Osteoblast (primary cell): ENCODE data around the gene SLC25A28. TPM values are rescaled to one million over a fixed set of nuclear protein-coding genes. Genes with fewer than 3 reads are reported as not detected.

ENCODE experiments used
- DNase-seq: peaks from one replicate; pipeline ENCODE4 v3.0.0; 2011; ENCODE audit warnings: low spot score, mixed read lengths; ENCODE audit not compliant: insufficient read length; ENCODE audit errors: missing footprints
- H2AFZ ChIP-seq: 2 replicates; pipeline ENCODE4 v1.6.0; 2011; ENCODE audit warnings: mild to moderate bottlenecking, low read length
- H3K27ac ChIP-seq: 2 replicates; pipeline ENCODE4 v1.5.1; 2011; ENCODE audit warnings: mild to moderate bottlenecking, low read depth, low read length, moderate library complexity
- H3K27me3 ChIP-seq: 2 replicates; pipeline ENCODE4 v1.6.0; 2012; ENCODE audit warnings: mild to moderate bottlenecking, control low read depth, inconsistent platforms, low read length, moderate library complexity; ENCODE audit not compliant: insufficient read depth
- H3K36me3 ChIP-seq: 2 replicates; pipeline ENCODE4 v1.5.1; 2011; ENCODE audit warnings: mild to moderate bottlenecking, low read length, control low read depth, moderate library complexity; ENCODE audit not compliant: insufficient read depth
- H3K4me1 ChIP-seq: 2 replicates; pipeline ENCODE4 v1.5.1; 2011; ENCODE audit warnings: mild to moderate bottlenecking, low read length, control low read depth, moderate library complexity; ENCODE audit not compliant: insufficient read depth
- H3K4me2 ChIP-seq: 2 replicates; pipeline ENCODE4 v1.6.0; 2011; ENCODE audit warnings: mild to moderate bottlenecking, low read length; ENCODE audit not compliant: insufficient read depth
- H3K4me3 ChIP-seq: fragments of 200-600 bp; sonication (generic); 3 replicates; pipeline ENCODE4 v1.5.1; 2012; ENCODE audit warnings: mild to moderate bottlenecking, low read length, inconsistent platforms; ENCODE audit not compliant: insufficient read depth
- H3K79me2 ChIP-seq: 2 replicates; pipeline ENCODE4 v1.6.0; 2012; ENCODE audit warnings: mild to moderate bottlenecking, low read length, control low read depth, inconsistent platforms; ENCODE audit not compliant: insufficient read depth
- H3K9me3 ChIP-seq: 2 replicates; pipeline ENCODE4 v1.5.1; 2011; ENCODE audit warnings: low read depth, low read length, control low read depth
- H4K20me1 ChIP-seq: 2 replicates; pipeline ENCODE4 v1.6.0; 2012; ENCODE audit warnings: mild to moderate bottlenecking, low read length, control low read depth; ENCODE audit not compliant: insufficient read depth
- CTCF ChIP-seq: IDR thresholded peaks from 2 replicates; pipeline ENCODE4 v1.5.1; 2011; ENCODE audit warnings: mild to moderate bottlenecking, low read depth, low read length, moderate library complexity; ENCODE audit errors: extremely low read depth
- total RNA-seq: library from RNA; depleted of rRNA; stranded (reverse); fragments of >200 nt; gene quantifications from 2 replicates; pipeline ENCODE4 v1.2.3, GENCODE V29; 2012

The SLC25A28 gene
- total RNA-seq, 1 donor: 16.3 TPM

- Histone ChIP-seq H3K79me2 (peaks cover 22% of the 10 kb centered on the region), H3K4me2 (no peak overlapping the region), H4K20me1 (peaks cover 21% of the 10 kb centered on the region), H3K4me3 (no peak overlapping the region), H3K27ac (no peak overlapping the region), H3K9me3 (no peaks in the 10 kb centered on the region), H3K36me3 (peaks cover 37% of the 10 kb centered on the region), H2AFZ (no peak overlapping the region), H3K27me3 (no peaks in the 10 kb centered on the region), H3K4me1 (peaks cover 5% of the 10 kb centered on the region)
- peak; percentile 89 for TF ChIP-seq CTCF
- DNase-seq: peak; percentile 88
Observed at GRCh38 chr10:99612167-99612831, 7.9 kb downstream of the SLC25A28 start.

GRCh38 chr10:99611326-99611725 is 8.9 kb downstream of the SLC25A28 start:
- no peak for TF ChIP-seq CTCF

GRCh38 chr10:99610221-99610620 is 10.0 kb downstream of the SLC25A28 start:
- no peak for DNase-seq
- H3K27me3 ChIP-seq: no peaks in the 10 kb centered on the region
- H3K79me2 ChIP-seq: peaks cover 1% of the 10 kb centered on the region
- H3K36me3 ChIP-seq: peaks cover 37% of the 10 kb centered on the region
- no peak overlapping the region for H2AFZ ChIP-seq
- H3K4me3 ChIP-seq: no peak overlapping the region
- peaks cover 10% of the 10 kb centered on the region for H4K20me1 ChIP-seq
- H3K9me3 ChIP-seq: no peaks in the 10 kb centered on the region
- no peaks in the 10 kb centered on the region for H3K4me1 ChIP-seq
- no peak for TF ChIP-seq CTCF
- no peak overlapping the region for H3K4me2 ChIP-seq
- H3K27ac ChIP-seq: no peak overlapping the region

More at GRCh38 chr10:99611326-99611725, 8.9 kb downstream of the SLC25A28 start:
- no peak overlapping the region for H2AFZ ChIP-seq
- no peaks in the 10 kb centered on the region for H3K27me3 ChIP-seq
- H3K36me3 ChIP-seq: peaks cover 37% of the 10 kb centered on the region
- H3K4me2 ChIP-seq: no peak overlapping the region
- no peak overlapping the region for H3K4me3 ChIP-seq
- no peak for DNase-seq
- H4K20me1 ChIP-seq: peaks cover 13% of the 10 kb centered on the region
- H3K9me3 ChIP-seq: no peaks in the 10 kb centered on the region
- peaks cover 12% of the 10 kb centered on the region for H3K79me2 ChIP-seq
- H3K27ac ChIP-seq: no peak overlapping the region
- no peaks in the 10 kb centered on the region for H3K4me1 ChIP-seq

GRCh38 chr10:99609186-99609585 is 11.1 kb downstream of the SLC25A28 start:
- no peaks in the 10 kb centered on the region for H3K9me3 ChIP-seq
- peaks cover 10% of the 10 kb centered on the region for H4K20me1 ChIP-seq
- no peak overlapping the region for H3K27ac ChIP-seq
- H3K27me3 ChIP-seq: no peaks in the 10 kb centered on the region
- H3K4me1 ChIP-seq: no peaks in the 10 kb centered on the region
- no peak for DNase-seq
- H2AFZ ChIP-seq: no peak overlapping the region
- no peak for TF ChIP-seq CTCF
- H3K79me2 ChIP-seq: no peaks in the 10 kb centered on the region
- peaks cover 37% of the 10 kb centered on the region for H3K36me3 ChIP-seq
- H3K4me2 ChIP-seq: no peak overlapping the region
- H3K4me3 ChIP-seq: no peak overlapping the region
